Transverse colon (tissue), 4 donors: ENCODE data around the gene SLC6A17.

Experiments
- CTCF ChIP-seq, 5 experiments: fragments of 200-600 bp in 3 of 5; fragments of 450-650 bp in 2 of 5; sonication (generic) in 3 of 5; IDR thresholded peaks; 1 replicate in 2 of 5; 2 replicates in 3 of 5; pipeline ENCODE4 v1.5.1; 2016 to 2017; ENCODE audit warnings: antibody characterized with exemption in 5 of 5, inconsistent platforms in 3 of 5, mild to moderate bottlenecking in 2 of 5, moderate library complexity in 1 of 5
- EP300 ChIP-seq: sonication (generic); formaldehyde crosslinking; IDR thresholded peaks from one replicate; pipeline ENCODE4 v1.6.1; 2017; ENCODE audit warnings: antibody characterized with exemption, low read depth
- POLR2A ChIP-seq: fragments of 450-650 bp; IDR thresholded peaks from one replicate; pipeline ENCODE4 v1.6.1; 2016; ENCODE audit warnings: antibody characterized with exemption, mild to moderate bottlenecking, moderate library complexity
- POLR2AphosphoS5 ChIP-seq, 3 donors: sonication (generic); formaldehyde crosslinking; IDR thresholded peaks; one replicate each; pipeline ENCODE4 v1.6.1; 2016; ENCODE audit warnings: antibody characterized with exemption in 3 of 3

- no peak for TF ChIP-seq CTCF (IDR thresholded peaks at IDR 0.05)
- TF ChIP-seq POLR2A = no peak
- TF ChIP-seq EP300 = no peak
- TF ChIP-seq POLR2AphosphoS5 (IDR thresholded peaks at IDR 0.05) = no peak
Observed at GRCh38 chr1:110164725-110165350, 14.5 kb downstream of the SLC6A17 start.
